ENCODE data around the gene CWC15.
"Not testable (repeated sequence)": the region's sequence is repeated elsewhere in the genome, so short reads cannot be mapped to it uniquely, and the experiment has no call there.

The CWC15 gene

GRCh38 chr11:94973099-94973968 lies at the start of gene CWC15, which contains the start of gene KDM4D:
Gene CWC15, minus strand, starts transcription at chr11:94973556. Its CDS starts 1,371 bp downstream, at chr11:94972185.
Gene KDM4D, plus strand, starts transcription at chr11:94973709. Its CDS starts 23,664 bp downstream, at chr11:94997373.
- peak; percentile 83 to 90 for DNase-seq (ENCODE audit: low read depth in 2 of 2)

DNA sequence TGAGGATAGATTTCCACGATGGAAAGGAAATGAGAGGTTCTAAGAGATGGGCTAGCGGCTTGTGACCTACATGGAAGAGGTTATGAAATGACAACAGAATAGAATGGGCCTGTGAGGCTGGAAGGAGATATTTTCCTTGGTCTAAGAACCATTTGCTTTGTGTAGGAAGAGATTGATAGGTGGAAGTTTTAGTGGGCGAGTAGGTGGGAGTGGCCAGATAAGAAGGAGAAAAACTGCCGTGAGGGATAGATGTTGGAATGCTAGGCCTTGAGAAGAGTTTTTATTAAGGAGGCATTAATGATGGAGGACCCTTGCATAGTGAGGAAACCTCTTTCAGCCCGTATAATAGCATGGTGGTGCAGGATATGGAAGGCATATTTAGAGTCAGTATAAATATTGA lies 48.1 kb upstream of the CWC15 start:
- DNase-seq (ENCODE audit: low read depth in 2 of 2) = not testable (repeated sequence)

- no peak for DNase-seq (ENCODE audit: low read depth in 2 of 2)
Measured at GRCh38 chr11:95016139-95016538, 42.8 kb upstream of the CWC15 start.

- no peak for DNase-seq (ENCODE audit: low read depth in 2 of 2)
Measured at GRCh38 chr11:95014184-95014821, 40.9 kb upstream of the CWC15 start.

DNA sequence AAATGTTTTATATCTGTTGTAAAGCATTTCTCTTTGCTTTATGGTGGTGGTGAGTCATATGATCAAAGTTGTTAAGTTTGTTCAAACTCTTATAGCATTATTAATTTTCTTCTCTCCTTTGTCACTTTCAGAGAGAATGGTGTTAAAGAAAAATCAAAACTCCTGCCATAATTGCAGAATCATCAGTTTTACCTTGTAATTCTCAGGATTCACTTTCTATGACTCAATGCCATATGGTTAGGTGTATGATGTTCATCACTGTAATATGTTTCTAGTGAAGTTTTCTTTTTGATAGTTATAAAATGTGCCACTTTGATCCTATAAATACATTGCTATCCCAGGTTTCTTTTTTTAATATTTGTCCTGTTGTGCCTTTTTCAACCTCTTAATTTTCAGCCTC lies 38.0 kb upstream of the CWC15 start:
- no peak for DNase-seq (ENCODE audit: low read depth in 2 of 2)

- no peak for DNase-seq (ENCODE audit: low read depth in 2 of 2)
Measured at GRCh38 chr11:95005642-95006041, 32.3 kb upstream of the CWC15 start.

DNA sequence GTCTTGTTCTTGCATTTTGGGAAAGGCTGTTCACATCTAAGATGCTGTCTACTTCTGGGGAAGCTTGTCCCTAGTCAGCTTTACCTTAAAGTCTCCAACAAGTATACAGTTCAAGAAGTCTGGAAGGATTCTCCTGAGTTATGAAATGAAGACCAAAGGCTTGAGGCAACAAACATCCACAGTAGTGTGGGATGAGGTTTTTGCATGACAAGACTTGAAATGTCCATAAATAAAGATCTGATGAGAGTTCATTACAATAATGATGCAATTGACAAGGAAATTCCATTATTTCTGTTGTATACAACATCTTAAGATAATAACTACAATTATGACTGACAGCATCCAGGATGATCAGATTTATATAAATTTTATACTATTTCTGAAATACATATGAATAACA lies 30.4 kb upstream of the CWC15 start:
- no peak for DNase-seq (ENCODE audit: low read depth in 2 of 2)

DNA sequence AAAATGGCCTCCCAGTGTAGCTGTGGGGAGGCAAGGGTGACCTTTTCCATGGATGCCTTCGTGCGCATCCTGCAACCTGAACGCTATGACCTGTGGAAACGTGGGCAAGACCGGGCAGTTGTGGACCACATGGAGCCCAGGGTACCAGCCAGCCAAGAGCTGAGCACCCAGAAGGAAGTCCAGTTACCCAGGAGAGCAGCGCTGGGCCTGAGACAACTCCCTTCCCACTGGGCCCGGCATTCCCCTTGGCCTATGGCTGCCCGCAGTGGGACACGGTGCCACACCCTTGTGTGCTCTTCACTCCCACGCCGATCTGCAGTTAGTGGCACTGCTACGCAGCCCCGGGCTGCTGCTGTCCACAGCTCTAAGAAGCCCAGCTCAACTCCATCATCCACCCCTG lies 24.9 kb upstream of the CWC15 start:
- no peak for DNase-seq (ENCODE audit: low read depth in 2 of 2)

GRCh38 chr11:94997437-94997836 lies 24.1 kb upstream of the CWC15 start:
- DNase-seq (ENCODE audit: low read depth in 2 of 2) = no peak

- no peak for DNase-seq (ENCODE audit: low read depth in 2 of 2)
Measured at GRCh38 chr11:94993400-94993943, 20.1 kb upstream of the CWC15 start.

GRCh38 chr11:94988748-94989147 lies 15.4 kb upstream of the CWC15 start:
- DNase-seq (ENCODE audit: low read depth in 2 of 2) = no peak

DNA sequence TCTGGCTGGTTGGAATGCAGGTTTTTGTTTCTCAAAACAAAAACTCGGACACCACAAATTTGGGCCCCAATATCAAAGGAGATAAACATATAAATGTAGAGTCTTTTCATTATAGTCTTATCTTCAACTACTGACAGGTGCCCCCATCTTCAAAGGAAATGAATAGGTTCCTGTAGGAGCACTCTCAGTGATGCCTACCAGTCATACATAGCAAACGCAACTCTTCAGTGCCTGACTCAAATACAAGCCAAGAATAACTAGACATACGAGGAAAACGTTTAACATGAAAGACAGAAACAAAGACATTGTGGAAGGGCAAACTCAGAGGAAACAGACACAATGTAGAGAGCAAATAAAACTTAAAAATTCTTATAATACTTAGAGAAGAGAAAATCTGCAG lies 14.0 kb upstream of the CWC15 start:
- DNase-seq (ENCODE audit: low read depth in 2 of 2) = no peak

DNA sequence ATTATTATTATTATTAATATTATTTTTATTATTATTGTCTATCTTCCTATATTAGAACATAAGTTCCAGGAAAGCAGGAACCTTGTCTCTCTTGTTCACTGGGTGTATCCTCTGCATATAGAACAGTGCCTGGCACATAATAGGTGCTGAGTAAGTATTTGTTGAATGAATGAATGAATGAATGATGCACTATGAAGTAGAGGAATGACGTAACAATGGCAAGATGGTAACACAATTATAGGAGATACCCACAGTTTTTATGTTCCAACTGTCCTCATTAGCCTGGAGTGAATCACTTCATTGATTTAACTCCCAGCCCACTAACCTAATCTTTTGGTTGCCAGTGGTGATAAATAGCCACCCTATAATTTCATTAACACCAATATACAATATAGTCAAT lies 2.2 kb upstream of the CWC15 start:
- DNase-seq (ENCODE audit: low read depth in 2 of 2) = no peak

DNA sequence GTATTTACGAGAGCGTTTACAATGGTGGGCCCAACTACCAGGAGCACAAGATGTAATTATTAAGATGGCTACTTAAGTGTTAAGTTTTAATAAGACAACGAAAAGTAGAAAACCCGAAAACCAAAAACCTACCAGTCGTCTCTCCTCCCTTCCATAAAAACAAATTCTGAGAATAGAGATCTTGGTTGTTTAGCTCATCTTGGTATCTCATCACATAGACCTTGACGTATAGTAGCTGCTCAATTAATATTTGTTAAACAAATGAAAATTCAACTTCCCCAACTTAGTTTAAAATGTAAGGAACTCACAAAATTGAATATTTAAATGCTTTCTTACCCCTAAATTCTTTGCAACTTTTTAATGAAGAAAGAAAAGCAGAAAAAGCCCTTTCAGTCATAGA lies 822 bp upstream of the CWC15 start:
- DNase-seq (ENCODE audit: low read depth in 2 of 2) = no peak

- no peak for DNase-seq (ENCODE audit: low read depth in 2 of 2)
Measured at GRCh38 chr11:94972700-94973098, 657 bp downstream of the CWC15 start.

DNA sequence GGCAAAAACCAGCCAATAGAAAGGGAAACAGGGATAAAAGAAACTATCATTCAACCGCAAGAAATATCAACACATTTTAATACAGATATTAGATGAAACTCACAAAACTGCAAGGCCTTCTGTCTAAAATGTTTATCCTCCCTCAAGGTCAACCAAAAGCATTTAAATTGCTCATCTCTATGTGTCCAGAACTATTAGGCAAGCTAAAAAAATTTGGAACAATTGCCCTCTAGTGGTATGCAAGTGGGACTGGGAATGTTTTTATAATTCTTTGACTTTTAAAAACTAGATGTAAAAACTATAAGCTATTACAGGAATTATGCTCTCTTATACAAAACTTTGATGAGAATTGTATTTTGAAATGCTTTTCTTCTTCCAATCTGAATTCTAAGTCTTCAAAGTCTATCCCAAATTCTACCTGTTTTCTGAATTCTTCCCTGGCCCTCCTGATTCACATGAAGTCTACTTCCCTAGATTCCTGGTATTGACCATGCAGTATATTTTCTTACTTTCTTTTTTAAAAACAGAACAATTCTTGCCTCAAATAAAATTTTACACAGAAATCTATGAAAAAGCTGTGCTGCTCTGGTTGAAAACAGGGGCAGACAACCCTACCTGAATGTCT lies 4.9 kb downstream of the CWC15 start:
- DNase-seq (ENCODE audit: low read depth in 2 of 2) = no peak

DNA sequence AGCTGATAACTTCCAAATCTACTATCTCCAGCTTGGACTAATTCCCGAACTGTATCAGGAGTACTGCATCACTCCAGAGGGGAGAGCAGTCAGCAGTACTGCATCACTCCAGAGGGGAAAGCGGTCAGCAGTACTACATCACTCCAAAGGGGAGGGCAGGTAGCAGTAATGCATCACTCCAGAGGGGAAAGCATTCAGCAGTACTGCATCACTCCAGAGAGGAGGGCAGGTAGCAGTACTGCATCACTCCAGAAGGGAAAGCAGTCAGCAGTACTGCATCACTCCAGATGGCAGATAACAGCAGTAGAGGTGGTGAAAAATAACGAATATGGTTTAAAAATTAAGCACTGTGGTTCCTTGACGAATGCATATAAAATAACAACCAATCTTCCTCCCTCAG lies 8.4 kb downstream of the CWC15 start:
- no peak for DNase-seq (ENCODE audit: low read depth in 2 of 2)

GRCh38 chr11:94961255-94961654 lies 12.1 kb downstream of the CWC15 start:
- DNase-seq (ENCODE audit: low read depth in 2 of 2) = no peak

DNA sequence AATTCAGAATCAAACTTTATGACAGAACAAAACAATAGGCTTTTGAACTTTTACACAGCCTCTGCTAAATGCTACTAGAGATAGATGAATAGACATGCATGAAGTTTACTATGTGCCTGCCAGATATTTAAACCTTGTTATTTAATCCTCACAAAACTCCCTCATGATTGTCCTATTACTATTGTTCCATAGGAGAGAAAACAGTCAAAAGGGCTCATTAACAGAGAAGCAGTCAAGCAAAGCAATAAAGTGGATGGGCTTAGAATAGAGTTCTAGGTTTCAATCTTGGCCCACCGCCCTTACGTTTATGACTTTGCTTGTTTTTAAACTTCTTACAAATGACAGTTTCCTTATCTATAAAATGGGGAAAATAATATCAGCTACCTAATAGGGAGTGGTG lies 12.9 kb downstream of the CWC15 start:
- no peak for DNase-seq (ENCODE audit: low read depth in 2 of 2)

- DNase-seq (ENCODE audit: low read depth in 2 of 2) = no peak
Measured at GRCh38 chr11:94959179-94959578, 14.2 kb downstream of the CWC15 start.

- DNase-seq (ENCODE audit: low read depth in 2 of 2) = no peak
Measured at GRCh38 chr11:94958121-94958696, 15.1 kb downstream of the CWC15 start.

DNA sequence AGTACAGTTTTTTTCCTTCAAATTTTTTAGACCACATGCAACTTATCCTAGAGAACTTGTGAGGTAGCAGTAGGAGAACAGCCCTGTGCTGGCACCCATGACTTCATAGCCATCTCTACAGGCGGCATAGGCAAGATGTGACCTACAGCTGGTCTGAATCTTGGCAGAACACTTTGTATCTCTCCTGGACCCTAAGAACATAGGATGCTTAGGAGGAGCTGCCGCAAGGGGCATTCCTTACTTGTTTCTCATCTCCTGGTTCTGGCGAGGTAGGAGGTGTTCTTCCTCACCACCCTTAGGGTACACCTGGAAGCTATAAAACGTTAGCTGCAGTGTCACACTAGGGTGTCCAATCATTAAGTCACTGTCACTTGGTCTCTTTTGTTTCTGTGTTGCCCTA lies 16.4 kb downstream of the CWC15 start:
- no peak for DNase-seq (ENCODE audit: low read depth in 2 of 2)

Data from stimulated activated CD8-positive, alpha-beta memory T cell treated with anti-CD3 and anti-CD28 coated beads, Interleukin-2, amount 100 ng/mL, for 1 hour (primary cell).